ENCODE results near the gene ITM2C.

Gene ITM2C

DNA sequence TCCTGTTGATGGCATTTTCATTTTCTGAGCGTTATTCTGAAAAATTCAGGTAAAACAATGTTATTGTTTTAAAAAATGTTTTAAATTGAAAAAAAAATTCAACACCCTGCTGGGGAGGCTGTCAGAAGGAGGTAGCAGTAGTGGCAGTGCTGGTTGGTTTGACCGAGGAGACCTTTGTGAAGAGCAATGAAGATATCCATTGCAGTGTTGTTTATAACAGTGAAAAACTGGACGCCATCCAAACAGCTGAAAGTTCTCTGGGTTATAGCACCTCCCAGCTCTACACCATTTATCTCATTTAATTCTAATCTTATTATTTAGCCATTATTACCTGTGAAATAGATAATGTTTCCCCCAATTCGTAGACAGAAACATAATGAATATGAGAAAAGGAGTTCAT lies 12.6 kb upstream of the ITM2C start:
- DNase-seq (ENCODE audit: low read depth), result no peak

DNA sequence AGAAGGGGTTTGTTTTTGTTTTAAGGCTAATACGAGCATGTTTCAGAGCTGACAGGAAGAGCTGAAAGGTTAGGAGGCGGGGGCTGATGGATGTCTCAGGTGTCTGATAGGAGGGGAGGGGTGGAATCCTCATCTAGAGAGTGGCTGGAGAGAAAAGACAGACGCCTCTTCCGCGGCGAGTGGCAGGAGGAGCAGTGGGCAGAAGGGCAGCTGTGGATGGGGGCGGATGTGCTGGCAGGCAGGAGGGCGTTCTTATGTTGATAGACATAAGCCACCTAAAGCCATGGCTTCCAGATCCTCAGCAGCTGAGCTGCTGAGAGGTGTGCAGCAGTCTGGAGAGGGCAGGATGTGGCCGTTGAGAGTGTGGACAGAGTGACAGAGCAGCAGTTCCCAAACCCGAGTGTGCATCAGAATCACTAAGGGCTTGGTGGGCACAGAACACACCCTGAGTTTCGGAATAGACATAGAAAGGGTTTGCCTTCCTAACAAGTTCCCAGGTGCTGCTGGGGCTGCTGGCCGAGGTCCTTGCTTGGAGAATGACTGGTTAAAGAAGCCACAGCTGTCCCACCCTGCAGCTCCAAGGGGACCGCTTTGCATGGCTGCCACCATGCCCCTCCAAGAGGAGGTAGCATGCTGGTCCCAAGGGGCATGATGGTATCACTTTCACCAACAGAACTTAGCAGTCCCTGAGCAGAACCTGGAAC lies 3.0 kb upstream of the ITM2C start:
- DNase-seq (ENCODE audit: low read depth), result no peak

DNA sequence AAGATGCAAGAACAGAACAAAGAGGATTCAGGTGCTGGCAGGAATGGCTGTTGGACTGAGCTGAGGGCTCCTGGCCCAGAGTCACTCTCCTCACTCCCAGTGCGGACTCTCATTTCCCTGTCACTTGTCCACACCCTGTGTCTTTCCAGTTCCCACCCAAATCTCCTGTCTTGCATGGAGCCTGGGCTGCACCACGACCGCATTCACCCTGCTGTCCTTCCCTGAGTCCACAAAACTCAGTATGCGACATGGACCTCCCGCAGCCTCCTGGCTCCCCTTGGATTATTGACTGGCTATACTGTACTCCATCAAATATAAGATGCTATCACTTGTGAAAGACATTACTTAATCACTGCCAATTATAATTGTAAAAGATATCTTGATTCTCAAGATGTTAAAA lies 2.5 kb upstream of the ITM2C start:
- no peak for DNase-seq (ENCODE audit: low read depth)

DNA sequence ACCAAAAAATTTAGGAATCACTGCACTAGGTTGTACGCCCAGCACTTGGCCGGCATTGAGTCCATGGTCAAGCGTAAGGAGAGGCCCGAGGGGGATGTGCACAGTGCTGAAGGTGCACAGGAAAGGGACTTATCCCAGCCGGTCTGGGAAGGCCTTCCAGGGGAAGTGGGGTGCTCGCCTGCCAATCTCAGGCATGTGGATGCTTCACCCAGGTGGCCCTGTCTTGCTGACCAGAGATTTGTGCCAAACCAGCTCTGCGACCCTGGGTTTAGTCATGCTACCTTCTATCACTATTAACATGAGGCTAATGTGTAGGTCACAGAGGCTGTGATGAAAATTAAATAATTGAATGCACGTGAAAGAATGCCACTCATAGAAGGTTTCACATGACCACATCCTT lies 1.7 kb upstream of the ITM2C start:
- DNase-seq (ENCODE audit: low read depth), result no peak

DNA sequence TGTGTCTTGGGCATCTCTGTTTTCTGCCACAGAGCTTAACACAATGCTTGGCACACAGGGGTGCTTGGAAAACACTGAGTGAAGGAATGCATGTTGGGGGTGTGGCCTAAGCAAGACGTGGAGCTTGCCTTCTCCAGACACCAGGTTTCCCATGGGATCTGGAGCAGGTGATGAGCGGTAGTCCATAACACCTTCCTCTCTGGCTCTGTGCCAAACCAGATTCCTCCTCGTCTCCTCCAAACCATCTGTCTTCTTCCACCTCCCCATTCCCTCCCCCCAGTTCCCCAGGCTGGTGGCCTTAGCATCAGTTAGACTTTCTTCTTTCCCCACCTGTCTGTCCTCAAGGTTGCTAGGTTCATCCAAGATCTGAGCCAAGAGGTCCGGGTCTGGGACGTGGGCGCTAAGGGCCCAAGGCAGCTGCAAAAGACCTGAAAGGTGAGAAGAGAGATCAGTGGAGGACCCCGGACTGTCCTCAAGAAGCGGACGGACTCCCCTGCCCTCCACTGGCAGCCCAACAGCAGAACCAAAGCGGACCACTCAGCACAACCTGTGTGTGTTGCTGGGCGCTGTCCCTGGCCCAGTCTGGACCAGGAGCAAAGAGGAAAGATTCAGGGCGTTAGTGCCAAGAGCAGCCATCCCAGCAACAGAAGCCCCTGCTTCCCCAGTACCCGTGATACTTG lies 1.2 kb upstream of the ITM2C start:
- DNase-seq (ENCODE audit: low read depth), result no peak

DNA sequence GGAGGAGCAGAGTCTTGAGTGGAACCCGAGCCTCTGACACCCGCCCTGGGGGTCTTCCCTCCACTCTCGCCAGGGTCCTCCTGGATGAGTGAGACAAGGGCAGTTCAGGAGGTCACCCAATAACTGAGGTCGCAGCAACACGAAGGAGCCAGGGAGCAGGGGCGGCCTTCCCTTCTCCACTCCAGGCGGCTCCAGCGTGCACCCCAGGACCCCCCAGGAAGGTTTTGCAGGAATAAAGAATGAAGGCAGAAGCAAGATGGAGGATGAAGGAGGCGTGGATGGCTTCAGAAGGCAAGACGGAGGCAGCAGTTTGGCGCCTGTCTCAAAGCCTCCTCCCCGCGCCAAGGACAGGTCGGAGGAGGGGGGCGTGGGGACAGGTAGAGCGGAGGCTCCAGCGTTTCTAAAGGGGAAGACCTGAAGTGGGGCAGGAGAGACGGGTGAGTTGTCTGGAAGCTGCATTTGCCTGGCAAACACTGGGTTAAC lies 579 bp upstream of the ITM2C start:
- DNase-seq (ENCODE audit: low read depth), result no peak

DNA sequence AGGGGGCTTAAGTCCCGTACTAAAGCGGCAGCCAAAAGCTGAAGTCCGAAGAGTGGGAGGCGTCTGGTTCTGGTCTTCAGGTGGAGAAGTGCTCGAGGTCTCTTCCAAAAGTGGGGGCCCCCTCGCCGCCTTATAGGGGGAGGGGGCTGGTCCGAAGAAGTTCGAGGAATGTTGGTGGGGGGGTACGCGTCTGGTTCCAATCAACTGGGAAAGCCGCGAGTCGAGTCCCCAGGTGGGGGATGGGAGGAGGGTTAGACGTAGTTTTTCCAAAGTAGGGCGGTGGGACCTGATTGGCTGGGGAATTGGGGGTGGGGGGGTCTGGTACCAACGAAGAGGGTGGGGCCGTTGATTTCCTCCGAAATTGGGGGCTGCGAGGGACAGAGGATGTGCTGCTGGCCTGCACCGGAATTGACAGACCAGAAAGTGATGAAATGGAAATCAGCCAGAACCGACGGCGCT lies 594 bp downstream of the ITM2C start:
- DNase-seq (ENCODE audit: low read depth), result no peak

DNA sequence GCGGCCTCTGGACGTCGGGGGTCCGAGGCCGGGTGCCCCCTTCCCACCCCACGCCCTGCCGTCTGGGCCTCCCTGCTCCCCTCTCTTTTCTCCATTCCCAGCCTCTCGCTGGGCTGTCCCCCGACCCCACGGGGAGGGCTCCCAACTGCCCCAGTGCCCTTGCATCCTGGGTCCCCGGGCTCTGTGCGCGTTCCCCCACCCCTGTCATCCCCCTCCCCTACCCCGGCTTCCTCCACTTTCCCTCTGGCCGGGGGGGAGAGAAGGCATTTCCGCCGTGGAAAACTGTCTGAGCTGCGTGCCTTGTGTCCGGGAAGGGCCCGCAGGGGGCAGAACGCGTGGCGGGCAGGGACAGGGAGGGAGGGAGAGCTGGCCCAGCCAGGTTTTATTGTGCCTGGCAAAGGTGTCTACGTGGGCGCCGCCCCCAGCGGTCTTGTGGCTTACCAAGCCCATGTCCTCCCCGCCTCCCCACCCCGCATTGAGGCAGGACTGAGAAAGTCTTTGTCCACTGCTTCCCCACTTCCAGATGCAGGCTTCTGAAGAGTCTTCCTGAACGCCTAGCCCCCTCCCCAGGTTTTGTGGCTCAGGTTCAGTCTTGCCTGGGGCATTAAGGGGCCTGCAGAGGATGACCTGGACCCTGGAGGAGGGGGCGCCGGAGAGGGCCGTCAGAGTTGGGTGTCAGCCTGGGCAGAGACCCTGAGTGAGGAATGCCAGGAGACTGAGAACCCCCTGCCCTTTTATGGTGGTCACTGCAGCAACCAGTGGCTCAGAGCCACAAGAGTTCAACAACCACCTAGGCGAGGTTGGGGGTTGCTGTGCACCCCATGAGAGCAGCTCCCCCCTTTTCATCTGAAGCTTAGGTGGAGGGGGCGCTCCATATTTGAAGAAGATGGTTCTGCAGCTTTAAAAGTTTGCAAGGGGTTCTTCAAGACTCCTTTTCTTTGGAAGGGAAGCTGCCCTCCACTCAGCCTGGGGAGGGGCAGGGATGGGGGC lies 1.3 kb downstream of the ITM2C start:
- DNase-seq (ENCODE audit: low read depth), result no peak

DNA sequence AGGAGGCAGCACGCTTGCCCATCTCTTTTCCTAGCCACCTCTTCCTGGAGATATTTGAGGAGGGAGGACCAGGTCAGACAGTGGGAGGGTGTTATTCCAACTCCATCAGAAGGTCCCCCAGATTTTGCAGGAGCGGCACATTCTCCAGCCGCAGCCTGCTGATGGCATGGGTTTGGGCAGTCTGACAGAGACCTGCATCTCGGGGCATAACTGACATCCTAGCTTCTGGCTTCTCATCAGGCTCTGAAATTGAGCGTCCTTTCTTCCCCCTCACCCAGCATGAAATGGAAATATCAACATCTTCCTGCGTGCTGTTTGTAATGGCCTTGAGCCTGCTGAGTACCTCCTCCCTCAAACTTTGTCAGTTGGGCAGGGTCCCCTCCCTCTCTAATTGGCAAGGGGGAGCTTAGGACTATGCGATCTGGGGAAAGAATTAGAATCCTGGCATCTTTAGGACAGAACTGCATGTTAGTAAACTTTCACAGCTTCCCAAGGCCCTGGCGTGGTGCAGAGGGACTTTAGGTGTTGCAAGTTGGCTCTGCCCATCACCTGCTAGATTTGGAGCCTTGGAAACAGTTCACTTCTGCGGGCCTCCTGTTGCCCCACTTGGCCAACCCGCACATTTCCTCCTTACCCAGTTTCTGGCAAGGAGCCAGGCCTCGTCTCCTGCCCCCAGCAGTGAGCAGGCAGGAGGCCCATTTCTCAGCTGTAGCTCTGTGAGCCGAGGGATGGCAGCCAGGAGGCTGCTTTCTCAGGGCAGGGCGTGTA lies 2.2 kb downstream of the ITM2C start:
- peak; percentile 45 for DNase-seq (ENCODE audit: low read depth)

DNA sequence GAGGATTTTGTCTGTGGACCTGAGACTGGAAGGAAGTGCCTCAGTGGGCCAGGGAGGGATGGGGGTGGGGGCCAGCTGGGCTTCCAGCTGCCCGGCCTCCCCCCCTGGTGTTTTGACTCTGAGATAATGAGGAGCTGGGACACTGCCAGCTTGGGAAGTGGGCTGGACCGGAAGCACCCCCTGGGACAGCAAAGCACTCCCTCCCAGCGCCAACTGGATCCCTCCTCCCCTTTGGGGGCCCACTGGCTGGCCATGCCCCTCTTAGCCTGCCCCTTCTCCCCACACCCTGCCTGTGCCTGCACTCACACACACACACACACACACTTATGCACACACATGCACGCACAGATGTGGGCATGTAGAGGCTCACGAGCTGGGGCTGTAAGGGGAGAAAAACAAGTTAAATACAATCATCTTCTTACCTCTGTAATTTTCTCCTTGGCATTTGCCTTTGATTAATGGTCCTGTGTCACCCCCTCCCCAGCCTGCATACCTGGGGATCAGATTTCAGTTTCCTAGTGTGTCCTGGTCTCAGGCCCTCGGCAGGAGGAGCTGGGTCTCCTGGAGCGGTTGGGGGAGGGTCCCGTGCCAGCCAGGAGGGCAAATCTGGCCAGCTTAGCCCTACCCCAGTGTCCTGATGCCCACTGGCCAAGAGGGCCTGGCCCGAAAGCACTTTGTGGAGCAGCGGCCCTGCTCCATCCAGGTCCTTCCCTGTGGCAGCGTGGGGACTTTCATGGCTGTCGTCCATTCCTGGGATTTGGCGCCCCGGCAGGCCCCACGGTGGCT lies 3.6 kb downstream of the ITM2C start:
- DNase-seq (ENCODE audit: low read depth), result no peak

DNA sequence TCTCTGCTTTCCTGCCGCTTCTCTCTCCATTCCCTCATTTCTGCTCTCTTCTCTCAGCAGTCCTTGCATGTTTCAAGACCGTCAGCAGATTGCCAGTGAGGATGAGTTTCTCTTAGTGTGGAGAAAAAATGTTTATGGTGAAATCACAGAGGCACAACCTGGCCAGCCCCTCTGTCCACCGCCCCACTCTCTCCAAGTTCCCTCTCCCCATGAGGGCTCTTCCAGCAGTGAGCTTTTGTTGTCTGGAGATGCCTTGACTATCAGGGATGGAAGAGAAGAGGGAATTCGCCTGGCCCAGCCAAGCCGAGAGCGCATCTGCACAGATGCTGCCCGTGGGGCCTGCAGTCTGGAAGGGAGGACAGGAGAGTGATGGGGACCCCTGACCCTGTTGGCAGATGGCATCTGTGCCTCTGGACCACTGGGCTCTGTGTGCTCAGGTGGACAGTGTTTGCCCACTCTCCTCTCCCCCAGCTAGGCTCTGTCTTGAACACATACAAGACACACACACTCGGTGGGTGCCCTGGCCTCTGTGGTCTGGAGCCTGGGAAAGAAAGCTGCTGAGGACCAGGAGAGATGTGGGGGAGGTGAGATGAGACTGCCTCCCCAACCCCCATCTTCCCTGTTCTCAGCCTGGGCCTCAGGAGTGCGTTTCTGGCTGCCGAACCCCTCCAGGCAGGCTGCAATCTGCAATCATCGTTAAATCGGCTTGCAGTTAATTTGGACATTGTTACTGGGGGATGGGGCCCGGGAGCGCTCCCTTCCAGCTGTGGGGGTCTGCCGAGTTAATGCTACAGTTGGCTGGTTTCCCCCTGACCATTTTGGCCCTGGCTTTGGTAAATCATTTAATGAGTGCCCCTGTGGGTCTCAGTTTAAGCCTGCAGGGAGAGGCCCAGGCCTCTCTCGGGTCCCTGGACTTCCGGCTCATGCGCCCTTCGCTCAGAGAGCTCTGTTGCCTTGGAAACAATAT lies 4.5 kb downstream of the ITM2C start:
- no peak for DNase-seq (ENCODE audit: low read depth)

DNA sequence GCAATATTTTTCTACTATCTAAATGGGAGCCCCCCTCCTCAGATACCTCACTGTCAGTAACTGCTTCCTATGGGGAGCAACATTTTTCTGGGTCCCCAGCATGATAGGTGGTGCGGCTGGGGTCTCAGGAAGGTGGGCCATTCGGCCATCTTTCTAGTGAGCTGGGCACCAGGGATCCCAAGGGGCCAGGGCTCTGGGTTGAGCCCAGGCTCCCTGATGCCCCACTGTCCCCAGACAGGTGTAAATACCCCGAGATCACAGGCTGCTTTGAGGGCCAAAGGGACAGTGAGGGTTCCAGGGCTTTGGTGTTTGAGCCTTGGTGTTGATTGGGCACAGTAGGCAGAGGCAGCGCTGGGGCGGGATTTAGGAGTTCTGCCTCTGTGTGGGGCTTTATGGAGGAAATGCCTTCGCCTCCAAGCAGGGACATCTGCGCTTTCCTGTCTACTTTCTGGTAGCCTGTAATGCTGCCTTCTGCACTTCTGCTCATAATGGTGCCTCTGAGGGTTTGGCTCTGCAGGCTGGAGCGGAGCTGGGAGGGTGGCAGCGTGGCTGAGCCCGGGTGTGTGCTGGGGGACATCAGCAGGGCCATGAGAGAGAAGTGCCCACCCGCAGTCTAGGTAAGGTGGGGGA lies 5.3 kb downstream of the ITM2C start:
- DNase-seq (ENCODE audit: low read depth), result no peak

DNA sequence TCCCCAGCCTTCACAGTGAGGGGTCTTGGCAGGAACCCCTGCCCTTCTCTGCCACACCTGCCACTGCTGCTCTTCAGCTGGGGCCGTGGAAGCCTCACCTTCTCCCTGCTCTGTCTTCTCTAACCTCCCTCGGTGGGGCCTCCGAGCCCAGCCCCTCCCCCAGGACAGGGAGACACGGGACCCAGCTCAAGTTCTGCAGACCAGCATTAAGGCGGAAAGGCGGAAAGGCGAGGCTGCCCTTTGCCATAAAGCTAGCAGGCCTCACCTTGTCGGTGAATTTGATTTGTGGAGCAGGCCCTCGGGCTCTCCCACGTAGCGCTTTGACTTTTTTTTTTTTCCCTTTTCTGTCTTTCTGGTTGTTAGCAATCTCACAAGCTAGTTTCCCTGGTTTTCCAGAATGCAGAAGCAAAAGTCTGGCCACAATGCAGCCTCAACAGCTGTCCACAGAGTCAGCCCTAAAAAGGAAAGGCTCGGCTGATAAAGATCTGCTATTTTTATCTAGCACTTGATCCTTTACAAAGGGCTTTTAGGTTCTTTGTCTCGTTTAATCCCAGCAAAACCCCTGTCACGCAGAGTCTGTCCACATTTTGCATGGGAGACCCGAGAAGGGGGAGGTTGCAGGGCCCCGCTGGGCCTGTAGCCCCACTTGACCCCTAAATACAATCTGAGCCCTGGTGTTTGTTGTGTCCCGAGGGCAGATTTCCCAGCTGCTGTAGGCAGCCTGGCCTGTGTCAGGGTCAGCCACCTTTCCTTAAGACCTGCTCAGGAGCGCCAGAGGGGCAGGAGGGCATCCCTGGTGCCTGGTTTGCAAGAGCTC lies 6.0 kb downstream of the ITM2C start:
- no peak for DNase-seq (ENCODE audit: low read depth)

DNA sequence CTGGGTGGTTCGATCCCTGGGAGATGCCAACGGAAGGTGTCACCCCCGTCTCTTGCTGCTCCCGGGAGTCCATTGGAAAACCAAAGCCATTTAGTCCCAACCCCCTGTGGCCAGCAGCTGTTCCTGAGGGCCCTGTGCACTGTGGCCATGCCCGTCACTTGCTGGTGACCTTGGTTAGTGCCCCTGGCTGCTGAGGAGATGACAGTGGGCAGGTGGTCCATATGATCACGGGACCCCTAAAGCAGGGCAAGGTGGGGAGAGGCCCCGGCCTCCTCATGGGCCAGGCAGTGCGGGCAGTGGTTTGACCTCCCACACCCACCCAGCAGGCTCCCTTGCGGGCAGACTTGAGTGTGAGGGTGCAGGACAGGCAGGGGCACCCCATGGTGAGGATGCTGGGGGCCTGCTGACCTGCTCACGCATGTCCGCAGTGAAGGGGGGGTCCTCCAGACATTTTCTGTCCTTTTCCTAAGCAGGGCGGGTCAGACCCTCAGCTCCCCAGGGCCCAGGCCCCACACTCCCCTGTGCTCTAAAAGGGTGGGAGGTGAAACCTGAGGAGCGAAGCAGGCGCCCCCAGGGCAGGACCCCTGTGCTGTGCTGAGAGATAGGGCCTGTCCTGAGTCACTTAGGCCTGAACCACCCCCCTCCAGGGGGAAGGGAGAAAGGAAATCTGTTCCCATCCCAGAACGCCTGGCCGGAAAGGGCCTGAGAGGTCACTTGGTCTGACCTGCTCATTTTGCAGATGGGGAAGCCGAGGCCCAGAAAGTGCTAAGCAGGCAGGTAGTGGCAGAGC lies 6.8 kb downstream of the ITM2C start:
- DNase-seq (ENCODE audit: low read depth), result no peak

DNA sequence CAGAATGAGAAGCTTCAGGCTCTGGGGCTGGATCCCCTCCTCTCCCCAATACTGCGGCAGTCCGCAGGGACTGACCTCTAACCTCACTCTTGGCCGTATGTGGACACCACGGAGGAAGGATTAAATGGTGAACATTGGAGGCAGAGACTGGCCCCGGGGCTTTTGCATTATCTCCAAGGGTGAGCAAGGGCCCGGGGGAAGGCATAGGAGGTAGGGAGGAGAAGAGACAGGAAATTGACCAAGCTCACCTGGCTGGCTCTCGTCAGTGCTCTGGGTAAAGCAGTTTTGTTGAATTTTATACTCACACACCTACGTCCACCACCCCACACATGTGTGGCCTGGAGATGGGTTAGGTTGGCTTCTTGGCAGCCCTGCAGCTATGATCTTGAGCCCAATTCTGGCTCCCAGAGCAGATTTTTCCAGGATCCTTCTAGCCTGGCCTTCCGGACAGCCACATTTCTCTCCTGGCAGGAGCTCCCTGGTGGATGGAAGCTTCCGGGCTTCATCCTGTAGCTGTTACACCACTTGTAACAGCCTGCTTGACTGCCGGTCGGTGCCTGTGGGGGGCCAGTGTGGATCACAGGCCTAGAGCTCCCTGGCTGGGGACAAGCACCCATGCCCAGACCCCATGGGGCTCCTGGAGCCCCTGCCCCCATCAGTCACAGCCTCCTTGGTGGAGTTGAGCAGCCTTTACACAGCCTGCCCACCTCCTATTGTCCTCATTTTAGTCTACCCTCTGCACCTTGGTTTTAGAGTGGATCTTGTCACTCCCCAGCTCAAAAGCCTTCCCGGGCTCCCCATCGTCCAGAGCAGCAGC lies 7.6 kb downstream of the ITM2C start:
- no peak for DNase-seq (ENCODE audit: low read depth)

DNA sequence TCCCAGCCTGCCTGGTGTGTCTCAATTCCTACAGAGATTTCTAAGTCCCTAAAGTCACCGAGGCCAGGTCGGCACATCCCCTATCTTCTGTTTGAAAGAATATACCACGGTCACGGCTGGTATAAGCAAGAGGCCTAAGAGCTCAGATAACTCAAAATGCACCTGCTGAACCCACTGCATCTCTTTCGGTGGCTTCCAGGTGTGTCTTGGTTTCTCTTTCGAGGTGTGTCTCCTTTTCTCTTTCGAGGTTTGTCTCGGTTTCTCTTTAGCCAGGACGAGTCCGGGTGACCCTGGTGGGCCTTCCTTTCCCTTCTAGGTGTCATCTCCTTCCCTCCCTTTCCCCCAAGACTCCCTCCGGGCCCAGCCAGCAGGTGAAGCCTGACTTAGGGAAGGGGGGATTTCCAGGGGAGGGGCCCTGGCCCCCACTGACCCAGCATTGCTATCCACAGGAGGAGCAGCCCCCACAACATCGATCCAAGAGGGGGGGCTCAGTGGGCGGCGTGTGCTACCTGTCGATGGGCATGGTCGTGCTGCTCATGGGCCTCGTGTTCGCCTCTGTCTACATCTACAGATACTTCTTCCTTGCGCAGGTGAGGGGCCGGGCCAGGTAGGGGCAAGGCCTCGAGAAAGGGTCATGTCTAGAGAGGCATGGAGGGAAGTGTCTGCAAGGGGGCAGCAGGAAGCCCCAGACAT lies 8.4 kb downstream of the ITM2C start:
- no peak for DNase-seq (ENCODE audit: low read depth)

Measured in fibroblast of gingiva (primary cell).